K562 (cell line): Measurements from ENCODE around the gene EIF1. TPM values are rescaled to one million over a fixed set of nuclear protein-coding genes. Genes with fewer than 3 reads are reported as not detected.

ENCODE experiments used
- ATAC-seq: fragments of 200-7000 bp; cut with Tn5 transposase; 3 replicates; pipeline ENCODE4 v1.9.1; 2020; ENCODE audit warnings: moderate library complexity
- BruUV-seq: library from RNA; stranded (reverse); fragments of 400-500 nt; replicated peaks from 2 replicates; lab custom pipeline; 2021; lab: Mats Ljungman, UMichigan
- CTCF ChIA-PET: fragments of 300-600 bp; formaldehyde crosslinking; extraction: SDS; loops from one replicate; lab custom pipeline; 2021; ENCODE audit warnings: low intra/inter-chr PET ratio; lab: Yijun Ruan, JAX
- POLR2A ChIA-PET: fragments of 300-600, 350-650 bp; sonication (Branson Sonifier 250); formaldehyde crosslinking; extraction: SDS; loops from one replicate; lab custom pipeline; 2021; ENCODE audit warnings: antibody characterized with exemption, inconsistent platforms; lab: Yijun Ruan, JAX
- DNase-seq, 4 experiments: peaks; one replicate each; pipeline versions ENCODE4 v3.0.0 to v3.0.0-alpha.2; 2011 to 2018; ENCODE audit warnings: low spot score in 3 of 4, mixed read lengths in 3 of 4; ENCODE audit errors: extremely low read depth in 1 of 4
- FAIRE-seq: peaks from 2 replicates; lab custom pipeline; 2011; peaks lifted over from hg19 to GRCh38; lab: Jason Lieb, UNC
- H2AFZ ChIP-seq: 2 replicates; pipeline ENCODE4 v1.6.0; 2011; ENCODE audit warnings: low read depth, low read length, control low read depth, inconsistent platforms
- H3K27ac ChIP-seq: fragments of 200-600 bp; 3 replicates; pipeline ENCODE4 v1.8.0; 2011; ENCODE audit warnings: low read depth, mild to moderate bottlenecking, control low read depth, inconsistent platforms, low read length, moderate library complexity, mixed read lengths; ENCODE audit errors: extremely low read depth
- H3K27me3 ChIP-seq, 2 experiments: fragments of 300-600 bp in 1 of 2; 2 replicates in 1 of 2; 3 replicates in 1 of 2; pipeline versions ENCODE4 v1.6.0 to v1.8.0; 2011; ENCODE audit warnings: inconsistent platforms in 2 of 2, low read length in 2 of 2, mild to moderate bottlenecking in 1 of 2, mixed read lengths in 1 of 2, moderate library complexity in 1 of 2; ENCODE audit not compliant: control insufficient read depth in 2 of 2, insufficient read depth in 2 of 2
- H3K36me3 ChIP-seq: fragments of 300-600 bp; 3 replicates; pipeline ENCODE4 v1.8.0; 2011; ENCODE audit warnings: mild to moderate bottlenecking, low read length, inconsistent platforms; ENCODE audit not compliant: control insufficient read depth, insufficient read depth
- H3K4me1 ChIP-seq, 2 experiments: fragments of 200-600 bp in 1 of 2; replicated peaks in 1 of 2; 2 replicates in 1 of 2; 3 replicates in 1 of 2; pipeline versions ENCODE4 v1.5.1 to v1.8.0; 2011; ENCODE audit warnings: inconsistent platforms in 2 of 2, low read length in 2 of 2, mild to moderate bottlenecking in 1 of 2, mixed read lengths in 1 of 2, moderate library complexity in 1 of 2; ENCODE audit not compliant: control insufficient read depth in 2 of 2, insufficient read depth in 2 of 2
- H3K4me2 ChIP-seq: 2 replicates; pipeline ENCODE4 v1.6.1; 2011; ENCODE audit warnings: low read length, control low read depth, inconsistent platforms, mixed read lengths; ENCODE audit not compliant: insufficient read depth
- H3K4me3 ChIP-seq: fragments of 200-600 bp; sonication (generic), shearing (Covaris generic); 2 replicates; pipeline ENCODE4 v1.5.1; 2016; ENCODE audit warnings: control low read depth, inconsistent platforms
- H3K79me2 ChIP-seq: fragments of 200-600 bp; 3 replicates; pipeline ENCODE4 v1.8.0; 2011; ENCODE audit warnings: low read length, inconsistent platforms; ENCODE audit not compliant: control insufficient read depth, insufficient read depth
- H3K9ac ChIP-seq, 2 experiments: 2 replicates each; pipeline versions ENCODE4 v1.6.0 to v1.6.1; 2011; ENCODE audit warnings: low read depth in 2 of 2, low read length in 2 of 2, control low read depth in 1 of 2, inconsistent platforms in 1 of 2, mild to moderate bottlenecking in 1 of 2, mixed read lengths in 1 of 2; ENCODE audit not compliant: insufficient read depth in 1 of 2
- H3K9me1 ChIP-seq: one replicate; pipeline ENCODE4 v1.6.0; 2011; ENCODE audit warnings: inconsistent platforms, mild to moderate bottlenecking, low read length, moderate library complexity; ENCODE audit not compliant: control insufficient read depth, insufficient read depth
- H3K9me3 ChIP-seq: replicated peaks from 2 replicates; pipeline ENCODE4 v1.5.1; 2011; ENCODE audit warnings: low read depth, low read length, inconsistent platforms; ENCODE audit not compliant: control insufficient read depth, insufficient read depth
- H4K20me1 ChIP-seq: replicated peaks from 2 replicates; pipeline ENCODE4 v1.6.1; 2011; ENCODE audit warnings: low read length, inconsistent platforms, mixed read lengths; ENCODE audit not compliant: control insufficient read depth, insufficient read depth
- CBFB ChIP-seq: sonication (generic); formaldehyde crosslinking; IDR thresholded peaks from 2 replicates; pipeline ENCODE4 v1.4.0; 2020; ENCODE audit warnings: mild to moderate bottlenecking, missing genetic modification reagents
- CTCF ChIP-seq, 3 experiments: IDR thresholded peaks in 2 of 3; conservative IDR thresholded peaks in 1 of 3; 2 replicates each; pipeline ENCODE4 v1.5.1; 2011 to 2012; ENCODE audit warnings: low read length in 3 of 3, mild to moderate bottlenecking in 3 of 3, control low read depth in 2 of 3, improper control_type of control experiment in 1 of 3, inconsistent platforms in 1 of 3, low read depth in 1 of 3, mixed read lengths in 1 of 3, moderate library complexity in 1 of 3; ENCODE audit not compliant: insufficient read depth in 2 of 3
- CTCFL ChIP-seq: IDR thresholded peaks from 2 replicates; pipeline ENCODE4 v1.6.1; 2011; ENCODE audit warnings: borderline replicate concordance, low read depth, mild to moderate bottlenecking, moderate library complexity, low read length; ENCODE audit not compliant: insufficient read depth, poor library complexity, severe bottlenecking
- ELF1 ChIP-seq: fragments of 200-800 bp; sonication (Bioruptor generic); IDR thresholded peaks from 2 replicates; pipeline ENCODE4 v1.6.1; 2016; ENCODE audit warnings: missing genetic modification characterization, missing compliant biosample characterization
- MYC ChIP-seq, 2 experiments: fragments of 250-450 bp in 1 of 2; sonication (Bioruptor Pico) in 1 of 2; IDR thresholded peaks; 2 replicates each; pipeline versions ENCODE4 v1.5.1 to v1.6.1; 2012 to 2021; ENCODE audit warnings: low read depth in 2 of 2, borderline replicate concordance in 1 of 2, improper control_type of control experiment in 1 of 2, low read length in 1 of 2, mild to moderate bottlenecking in 1 of 2, moderate library complexity in 1 of 2
- MYNN ChIP-seq, 2 experiments: sonication (generic); formaldehyde crosslinking in 1 of 2; IDR thresholded peaks; 2 replicates each; pipeline versions ENCODE4 v1.5.0 to v1.6.1; 2016 to 2020; ENCODE audit warnings: antibody characterized with exemption in 1 of 2, missing genetic modification reagents in 1 of 2
- RAD21 ChIP-seq, 2 experiments: fragments of 250-450 bp in 1 of 2; fragments of 450-650 bp in 1 of 2; sonication (Bioruptor Pico) in 1 of 2; formaldehyde crosslinking in 1 of 2; IDR thresholded peaks in 1 of 2; conservative IDR thresholded peaks in 1 of 2; 2 replicates each; pipeline versions ENCODE4 v1.4.0 to v1.8.0; 2020 to 2022; ENCODE audit warnings: mild to moderate bottlenecking in 2 of 2, moderate library complexity in 1 of 2
- WGBS: fragments of 100-300 bp; shearing (Covaris generic); methylation state at CpG from one replicate; pipeline ENCODE4 v1.1.6; 2016; ENCODE audit warnings: low coverage, mixed read lengths; ENCODE audit not compliant: insufficient coverage; ENCODE audit errors: missing lambda C conversion rate; 5-methylcytosine and 5-hydroxymethylcytosine counted together
- in situ Hi-C: fragments of 300-500 bp; cut with MboI; formaldehyde crosslinking; loops from 4 replicates; pipeline ENCODE4 v1.15.0; 2018; ENCODE audit warnings: inconsistent platforms, mixed read lengths
- intact Hi-C: fragments of 100-400 bp; cut with micrococcal nuclease; formaldehyde crosslinking; loops from 2 replicates; pipeline ENCODE4 v1.14.2; 2022
- polyA plus RNA-seq, 8 experiments: library from polyadenylated mRNA; depleted of rRNA in 4 of 8; stranded (reverse) in 5 of 8; unstranded in 3 of 8; fragments of >200 nt; fragmentation: Nextera tagmentation in 2 of 8; fragmentation: Illumina TruSeq in 1 of 8; extraction: Ambion mirVana in 2 of 8; extraction: Trizol in 1 of 8; gene quantifications; 2 replicates each; pipeline versions ENCODE4 v1.2.1 to v1.2.3, GENCODE V29; 2011 to 2014; ENCODE audit warnings: inconsistent platforms in 1 of 8, missing spikeins in 1 of 8
- total RNA-seq, 7 experiments: library from RNA; depleted of rRNA in 6 of 7; stranded (reverse); fragments of >200 nt in 6 of 7; fragmentation: Illumina TruSeq in 2 of 7; extraction: Trizol in 2 of 7; gene quantifications; 2 replicates each; pipeline versions ENCODE4 v1.2.1 to v1.2.3, GENCODE V29; 2011 to 2021; ENCODE audit warnings: low replicate concordance in 1 of 7

The EIF1 gene
- total and polyA plus RNA-seq, 9 of the 15 experiments (the other 6 are each of a cell fraction or from before 2014, with no cell fraction given), result 67.0 to 1,204 (median 320) TPM

DNA sequence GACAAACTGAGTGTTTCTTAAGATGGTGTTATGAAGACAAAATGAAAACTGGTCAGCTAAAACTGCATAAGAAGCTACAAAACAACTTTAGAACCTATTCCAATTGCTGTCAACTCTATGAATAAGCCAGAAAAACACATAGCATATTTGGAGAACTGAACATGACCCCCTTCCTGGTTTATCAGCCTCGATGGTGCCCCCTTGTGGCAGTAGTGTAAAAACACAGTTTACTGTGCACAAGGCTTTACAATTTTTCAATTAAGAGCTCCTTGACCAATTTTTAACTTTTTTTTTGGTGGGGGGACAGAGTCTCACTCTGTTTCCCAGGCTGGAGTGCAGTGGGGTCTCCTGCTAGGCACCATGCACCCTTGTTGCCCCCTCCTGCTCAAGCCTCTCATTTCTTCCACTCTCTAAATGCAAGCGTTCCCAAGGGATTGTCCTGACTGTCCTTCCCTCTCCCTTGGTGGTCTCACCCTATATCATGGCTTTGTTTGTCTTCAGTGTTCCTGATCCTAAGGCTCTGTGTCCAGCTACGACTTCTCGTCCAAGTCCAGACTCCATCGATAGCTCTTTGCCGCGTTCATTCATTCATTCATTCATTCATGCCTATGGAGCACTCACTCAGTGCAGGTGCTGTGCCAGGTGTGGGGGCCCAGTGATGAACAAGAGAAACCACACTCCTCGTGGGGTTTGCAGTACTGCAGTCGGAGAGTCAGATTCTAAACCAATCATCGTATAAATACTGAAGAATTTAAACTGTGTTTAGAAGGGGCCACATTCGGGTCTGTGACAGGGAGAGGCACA lies 7.5 kb downstream of the EIF1 start:
- BruUV-seq, result no TSS peak
- intact Hi-C loops, result no loop called here
- TF ChIP-seq ELF1 (peak; percentile 78), MYNN (IDR thresholded peaks at IDR 0.05) (peak; percentile 86), MYNN (CRISPR knock-in tag; IDR thresholded peaks at IDR 0.05) (no peak), CTCF (IDR thresholded peaks at IDR 0.05 in 2 of 3, conservative IDR thresholded peaks at IDR 0.05 in 1 of 3; ENCODE audit: insufficient read depth in 2 of 3, low read depth in 1 of 3, low read length in 3 of 3) (peak; percentile 78 to 87 (median 78)), CTCFL (peak; percentile 28), RAD21 (CRISPR knock-in tag; conservative IDR thresholded peaks at IDR 0.05 in 1 of 2, IDR thresholded peaks at IDR 0.05 in 1 of 2) (peak; percentile 25 to 55; a peak in 3 of 4 replicates), MYC (IDR thresholded peaks at IDR 0.05; ENCODE audit: low read depth, low read length) (peak; percentile 28; the same call in 1 of the 2 replicates), MYC (CRISPR knock-in tag; IDR thresholded peaks at IDR 0.05; ENCODE audit: borderline replicate concordance, low read depth) (no peak), CBFB (no peak)

More for the DNA sequence above, 7.5 kb downstream of the EIF1 start:
- Histone ChIP-seq H3K36me3 (peaks cover 34% of the 10 kb centered on the region), H3K9ac (peak overlapping the region in 1 of 2 experiments; percentile 23; a peak in 1 of 4 replicates), H2AFZ (peak overlapping the region; percentile 45; the same call in 1 of the 2 replicates), H3K4me2 (no peak overlapping the region), H4K20me1 (no peaks in the 10 kb centered on the region; the same call in 1 of the 2 replicates), H3K27me3 (no peaks in the 10 kb centered on the region), H3K9me3 (no peaks in the 10 kb centered on the region), H3K27ac (no peak overlapping the region), H3K79me2 (peaks cover 2% of the 10 kb centered on the region), H3K4me3 (no peak overlapping the region), H3K4me1 (peaks cover 6 to 17% of the 10 kb centered on the region in 2 experiments; a peak in 3 of 5 replicates), H3K9me1 (no peaks in the 10 kb centered on the region)
- CTCF ChIA-PET, result no interaction called here
- in situ Hi-C loops, result no loop called here
- DNase-seq (peak; percentile 73 to 93 (median 80)), ATAC-seq (peak; percentile 45), FAIRE-seq (peak; percentile 88)
- WGBS, result 29% methylated on average over 11 of the region's 11 CpGs
- POLR2A ChIA-PET, result interaction anchor here (0.6 to 1.8 kb wide), 7 partner anchors 12 to 134 kb away, joined by 3 to 24 read pairs (median 4); no protein-coding TSS in a partner anchor
